SU-DHL-6 (cell line): ENCODE measurements around the gene PLEKHF1.

Source experiments
- H2AFZ ChIP-seq: fragments of 200-600 bp; sonication (generic); 2 replicates; pipeline ENCODE4 v1.6.1; 2014; ENCODE audit warnings: low read depth, mild to moderate bottlenecking, moderate library complexity, mixed read lengths, antibody characterized with exemption, low read length; ENCODE audit not compliant: severe bottlenecking
- H3F3A ChIP-seq: fragments of 200-600 bp; shearing (Covaris generic); 2 replicates; pipeline ENCODE4 v1.6.0; 2016; ENCODE audit warnings: antibody characterized with exemption, mild to moderate bottlenecking; ENCODE audit not compliant: insufficient read depth
- H3K27ac ChIP-seq: fragments of 200-600 bp; sonication (generic); 2 replicates; pipeline ENCODE4 v1.5.1; 2016; ENCODE audit warnings: low read depth, mild to moderate bottlenecking, low read length, moderate library complexity, mixed read lengths
- H3K27me3 ChIP-seq: fragments of 200-600 bp; sonication (generic), shearing (Covaris generic); 2 replicates; pipeline ENCODE4 v1.6.0; 2014; ENCODE audit warnings: mild to moderate bottlenecking, low read length
- H3K36me3 ChIP-seq: fragments of 200-600 bp; sonication (generic); 2 replicates; pipeline ENCODE4 v1.6.1; 2014; ENCODE audit warnings: mild to moderate bottlenecking, low read length, mixed read lengths
- H3K4me2 ChIP-seq: fragments of 300-600, 200-600 bp; shearing (Covaris generic), sonication (generic); 2 replicates; pipeline ENCODE4 v1.6.0; 2014; ENCODE audit warnings: low read length, low read depth, mild to moderate bottlenecking; ENCODE audit not compliant: poor library complexity, severe bottlenecking
- H3K4me3 ChIP-seq: fragments of 200-600 bp; sonication (generic); 2 replicates; pipeline ENCODE4 v1.5.1; 2014; ENCODE audit warnings: antibody characterized with exemption, low read length, mild to moderate bottlenecking, mixed read lengths; ENCODE audit not compliant: insufficient read depth, poor library complexity, severe bottlenecking
- H3K79me2 ChIP-seq: fragments of 200-600 bp; sonication (generic); 2 replicates; pipeline ENCODE4 v1.6.1; 2014; ENCODE audit warnings: mild to moderate bottlenecking, low read length, moderate library complexity; ENCODE audit not compliant: insufficient read depth
- H3K9ac ChIP-seq: fragments of 200-600 bp; sonication (generic); 2 replicates; pipeline ENCODE4 v1.7.0; 2014; ENCODE audit warnings: mild to moderate bottlenecking, low read length
- H3K9me2 ChIP-seq: fragments of 200-600 bp; sonication (generic); replicated peaks from 2 replicates; pipeline ENCODE4 v1.6.1; 2014; ENCODE audit warnings: low read length; ENCODE audit not compliant: insufficient read depth
- H3K9me3 ChIP-seq: fragments of 200-600 bp; sonication (generic); 2 replicates; pipeline ENCODE4 v1.6.1; 2014; ENCODE audit warnings: low read length, mixed read lengths; ENCODE audit not compliant: insufficient read depth
- H4K20me1 ChIP-seq: fragments of 200-600 bp; sonication (generic); 2 replicates; pipeline ENCODE4 v1.6.1; 2014; ENCODE audit warnings: low read depth, mild to moderate bottlenecking, antibody characterized with exemption, low read length, moderate library complexity, mixed read lengths
- CTCF ChIP-seq: fragments of 200-600 bp; sonication (generic); IDR thresholded peaks from one replicate; pipeline ENCODE4 v1.5.1; 2017; ENCODE audit warnings: antibody characterized with exemption, mild to moderate bottlenecking, low read length, moderate library complexity; ENCODE audit not compliant: insufficient read depth, poor library complexity, severe bottlenecking
- EZH2phosphoT487 ChIP-seq: fragments of 200-600 bp; sonication (generic), shearing (Covaris generic); conservative IDR thresholded peaks from 2 replicates; pipeline ENCODE4 v1.6.1; 2018; ENCODE audit warnings: mild to moderate bottlenecking, antibody characterized with exemption, low read length, moderate library complexity, mixed read lengths

Gene PLEKHF1

GRCh38 chr19:29697523-29698261 is 32.4 kb downstream of the PLEKHF1 start:
- no peaks in the 10 kb centered on the region for H3K36me3 ChIP-seq
- TF ChIP-seq EZH2phosphoT487, result no peak
- no peak for TF ChIP-seq CTCF
- no peak overlapping the region for H3K9ac ChIP-seq

GRCh38 chr19:29699861-29700260 is 34.6 kb downstream of the PLEKHF1 start:
- Histone ChIP-seq H4K20me1 (no peaks in the 10 kb centered on the region), H3K9ac (no peak overlapping the region), H3K27me3 (no peaks in the 10 kb centered on the region), H3K4me3 (no peak overlapping the region), H3K79me2 (no peaks in the 10 kb centered on the region), H3F3A (no peaks in the 10 kb centered on the region), H2AFZ (no peak overlapping the region), H3K9me2 (no peaks in the 10 kb centered on the region), H3K9me3 (peaks cover 14% of the 10 kb centered on the region; the same call in 1 of the 2 replicates), H3K27ac (no peak overlapping the region), H3K36me3 (no peaks in the 10 kb centered on the region), H3K4me2 (no peak overlapping the region)
- TF ChIP-seq EZH2phosphoT487 (no peak), CTCF (no peak)

More at GRCh38 chr19:29697523-29698261, 32.4 kb downstream of the PLEKHF1 start:
- Histone ChIP-seq H3K79me2 (no peaks in the 10 kb centered on the region), H2AFZ (no peak overlapping the region), H3K4me3 (no peak overlapping the region), H3F3A (no peaks in the 10 kb centered on the region), H3K27ac (no peak overlapping the region), H3K27me3 (no peaks in the 10 kb centered on the region), H3K9me3 (peaks cover 14% of the 10 kb centered on the region; the same call in 1 of the 2 replicates), H3K9me2 (no peaks in the 10 kb centered on the region), H3K4me2 (no peak overlapping the region), H4K20me1 (no peaks in the 10 kb centered on the region)

GRCh38 chr19:29700498-29700897 is 35.2 kb downstream of the PLEKHF1 start:
- H3K27me3 ChIP-seq, result no peaks in the 10 kb centered on the region
- H3K36me3 ChIP-seq, result no peaks in the 10 kb centered on the region
- no peak overlapping the region for H2AFZ ChIP-seq
- no peaks in the 10 kb centered on the region for H3F3A ChIP-seq
- peaks cover 9% of the 10 kb centered on the region; the same call in 1 of the 2 replicates for H3K9me3 ChIP-seq
- H3K4me3 ChIP-seq, result no peak overlapping the region
- H3K4me2 ChIP-seq, result no peak overlapping the region
- TF ChIP-seq CTCF, result no peak
- TF ChIP-seq EZH2phosphoT487, result no peak
- H3K27ac ChIP-seq, result no peak overlapping the region
- no peak overlapping the region for H3K9ac ChIP-seq
- H4K20me1 ChIP-seq, result no peaks in the 10 kb centered on the region
- no peaks in the 10 kb centered on the region for H3K9me2 ChIP-seq
- no peaks in the 10 kb centered on the region for H3K79me2 ChIP-seq
